ENCODE measurements around the gene ANKRD63. TPM values are rescaled to one million over a fixed set of nuclear protein-coding genes. Genes with fewer than 3 reads are reported as not detected.

ANKRD63 gene
- polyA plus RNA-seq, 1 donor (not counting 4 experiments of a cell fraction or from before 2014, with no cell fraction given), result not detected

DNA sequence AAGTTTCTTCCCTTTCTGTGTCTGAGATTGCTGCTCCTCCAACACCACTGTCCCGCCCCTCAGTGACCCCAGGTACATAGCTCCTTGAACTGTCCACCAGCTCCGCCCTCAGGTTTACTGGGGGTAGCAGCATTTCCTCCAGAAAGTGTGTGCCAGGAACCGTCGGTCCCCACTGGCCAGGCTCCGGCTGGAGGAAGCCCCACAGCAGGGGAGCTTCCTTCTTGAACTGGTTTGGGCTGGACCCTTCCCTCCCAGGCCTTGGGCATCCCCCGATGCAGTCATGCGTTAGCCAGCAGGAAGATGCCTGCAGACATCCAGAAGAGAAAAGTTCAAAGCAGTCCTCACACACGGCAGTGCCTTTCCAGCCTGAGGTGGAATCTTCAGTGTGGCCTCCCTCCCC lies 24.3 kb downstream of the ANKRD63 start:
- no peak overlapping the region for H3K4me2 ChIP-seq (ENCODE audit: control insufficient read depth, extremely low read depth, insufficient read depth, low read depth, low read length)
- DNase-seq (ENCODE audit: low read depth, low spot score), result no peak
- dilution Hi-C loops (cut with MboI; ENCODE audit: extremely low pct_ligation_motif_present, low sequenced_read_pairs), result no loop called here
- peaks cover 24 to 29% of the 10 kb centered on the region in 2 experiments for H3K36me3 ChIP-seq (ENCODE audit: control insufficient read depth in 2 of 2, extremely low read depth in 1 of 2, insufficient read depth in 2 of 2, low read length in 2 of 2)
- no peak overlapping the region for H3K27ac ChIP-seq (ENCODE audit: control insufficient read depth, insufficient read depth, low read length)
- no peaks in the 10 kb centered on the region for H4K20me1 ChIP-seq (ENCODE audit: control insufficient read depth, extremely low read depth, insufficient read depth, low read length)
- no peak overlapping the region for H3K4me3 ChIP-seq (ENCODE audit: control insufficient read depth in 2 of 3, extremely low read depth in 1 of 3, insufficient read depth in 2 of 3, low read depth in 1 of 3, low read length in 3 of 3)
- no peak for FAIRE-seq
- H3K9me3 ChIP-seq (ENCODE audit: control insufficient read depth, low read depth, low read length), result no peaks in the 10 kb centered on the region
- H2AFZ ChIP-seq (ENCODE audit: control insufficient read depth, low read length), result no peak overlapping the region
- no peaks in the 10 kb centered on the region for H3K27me3 ChIP-seq (ENCODE audit: control insufficient read depth, extremely low read depth, insufficient read depth, low read length)
- peaks cover 13% of the 10 kb centered on the region for H3K4me1 ChIP-seq (ENCODE audit: control insufficient read depth, extremely low read depth, insufficient read depth, low read length)
- no peak overlapping the region for H3K9ac ChIP-seq (ENCODE audit: control insufficient read depth, extremely low read depth, insufficient read depth, low read length)
- no peaks in the 10 kb centered on the region for H3K9me1 ChIP-seq (ENCODE audit: control insufficient read depth, extremely low read depth, insufficient read depth, low read length)
- H3K79me2 ChIP-seq (ENCODE audit: control insufficient read depth, insufficient read depth, low read length), result peaks cover 9% of the 10 kb centered on the region
- TF ChIP-seq, protein P1, sequence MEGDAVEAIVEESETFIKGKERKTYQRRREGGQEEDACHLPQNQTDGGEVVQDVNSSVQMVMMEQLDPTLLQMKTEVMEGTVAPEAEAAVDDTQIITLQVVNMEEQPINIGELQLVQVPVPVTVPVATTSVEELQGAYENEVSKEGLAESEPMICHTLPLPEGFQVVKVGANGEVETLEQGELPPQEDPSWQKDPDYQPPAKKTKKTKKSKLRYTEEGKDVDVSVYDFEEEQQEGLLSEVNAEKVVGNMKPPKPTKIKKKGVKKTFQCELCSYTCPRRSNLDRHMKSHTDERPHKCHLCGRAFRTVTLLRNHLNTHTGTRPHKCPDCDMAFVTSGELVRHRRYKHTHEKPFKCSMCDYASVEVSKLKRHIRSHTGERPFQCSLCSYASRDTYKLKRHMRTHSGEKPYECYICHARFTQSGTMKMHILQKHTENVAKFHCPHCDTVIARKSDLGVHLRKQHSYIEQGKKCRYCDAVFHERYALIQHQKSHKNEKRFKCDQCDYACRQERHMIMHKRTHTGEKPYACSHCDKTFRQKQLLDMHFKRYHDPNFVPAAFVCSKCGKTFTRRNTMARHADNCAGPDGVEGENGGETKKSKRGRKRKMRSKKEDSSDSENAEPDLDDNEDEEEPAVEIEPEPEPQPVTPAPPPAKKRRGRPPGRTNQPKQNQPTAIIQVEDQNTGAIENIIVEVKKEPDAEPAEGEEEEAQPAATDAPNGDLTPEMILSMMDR (optimal IDR thresholded peaks at IDR 0.05 in 1 of 3, IDR thresholded peaks at IDR 0.05 in 1 of 3, conservative IDR thresholded peaks at IDR 0.05 in 1 of 3; ENCODE audit: extremely low read depth in 1 of 3, insufficient read depth in 2 of 3, low read length in 3 of 3), result no peak
- no peak for TF ChIP-seq EZH2 (IDR thresholded peaks at IDR 0.05; ENCODE audit: low read length)

DNA sequence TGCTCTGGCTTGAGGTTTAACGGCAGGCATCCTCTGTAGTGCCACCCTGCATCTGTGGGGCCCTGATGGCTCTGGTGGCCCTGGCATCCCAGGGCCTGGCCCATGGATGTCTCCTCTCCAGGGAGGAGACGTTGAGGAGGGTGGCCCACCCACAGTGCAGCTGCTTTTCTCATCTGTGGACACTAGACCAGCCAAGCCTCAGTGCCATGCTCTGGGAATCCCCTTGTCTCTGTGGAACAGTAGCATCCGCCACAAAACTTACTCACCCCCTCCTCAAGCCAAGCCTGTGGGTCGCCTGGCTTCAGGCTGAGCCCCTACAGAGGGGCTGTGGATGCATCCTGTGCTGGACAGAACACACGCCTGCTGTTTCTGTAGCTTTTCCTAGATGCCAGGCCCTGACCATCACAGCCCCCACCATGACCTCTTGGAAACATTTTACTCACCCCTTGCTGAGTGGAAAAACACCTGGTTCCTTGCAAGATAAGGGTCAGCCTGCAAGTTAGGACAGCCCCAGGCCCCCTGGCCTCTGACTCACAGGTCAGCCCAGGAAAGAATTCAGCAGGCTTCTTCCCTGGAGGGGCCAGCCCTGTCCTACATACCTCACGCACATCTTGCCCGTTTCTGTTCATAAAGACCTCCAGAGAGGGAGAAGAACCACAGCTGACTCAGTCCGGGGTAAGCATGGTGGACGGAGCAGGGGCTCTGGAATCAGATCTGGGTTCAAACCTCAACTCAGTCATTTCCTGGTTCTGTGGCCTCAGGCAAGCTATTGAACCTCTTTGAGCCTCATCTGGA lies 25.0 kb downstream of the ANKRD63 start:
- TF ChIP-seq, protein P1 (optimal IDR thresholded peaks at IDR 0.05 in 1 of 3, IDR thresholded peaks at IDR 0.05 in 1 of 3, conservative IDR thresholded peaks at IDR 0.05 in 1 of 3; ENCODE audit: extremely low read depth in 1 of 3, insufficient read depth in 2 of 3, low read length in 3 of 3), result no peak
- TF ChIP-seq EZH2 (IDR thresholded peaks at IDR 0.05; ENCODE audit: low read length), result no peak
- peaks cover 24 to 27% of the 10 kb centered on the region in 2 experiments for H3K36me3 ChIP-seq (ENCODE audit: control insufficient read depth in 2 of 2, extremely low read depth in 1 of 2, insufficient read depth in 2 of 2, low read length in 2 of 2)

More for the DNA sequence above, 25.0 kb downstream of the ANKRD63 start:
- Histone ChIP-seq H3K4me3 (ENCODE audit: control insufficient read depth in 2 of 3, extremely low read depth in 1 of 3, insufficient read depth in 2 of 3, low read depth in 1 of 3, low read length in 3 of 3) (no peak overlapping the region), H4K20me1 (ENCODE audit: control insufficient read depth, extremely low read depth, insufficient read depth, low read length) (no peaks in the 10 kb centered on the region), H3K79me2 (ENCODE audit: control insufficient read depth, insufficient read depth, low read length) (peaks cover 9% of the 10 kb centered on the region), H3K27ac (ENCODE audit: control insufficient read depth, insufficient read depth, low read length) (no peak overlapping the region), H3K9me1 (ENCODE audit: control insufficient read depth, extremely low read depth, insufficient read depth, low read length) (no peaks in the 10 kb centered on the region), H3K4me1 (ENCODE audit: control insufficient read depth, extremely low read depth, insufficient read depth, low read length) (peaks cover 18% of the 10 kb centered on the region), H3K9ac (ENCODE audit: control insufficient read depth, extremely low read depth, insufficient read depth, low read length) (no peak overlapping the region), H3K9me3 (ENCODE audit: control insufficient read depth, low read depth, low read length) (no peaks in the 10 kb centered on the region), H3K27me3 (ENCODE audit: control insufficient read depth, extremely low read depth, insufficient read depth, low read length) (no peaks in the 10 kb centered on the region), H3K4me2 (ENCODE audit: control insufficient read depth, extremely low read depth, insufficient read depth, low read depth, low read length) (no peak overlapping the region), H2AFZ (ENCODE audit: control insufficient read depth, low read length) (no peak overlapping the region)
- FAIRE-seq (no peak), DNase-seq (ENCODE audit: low read depth, low spot score) (no peak)
- dilution Hi-C loops (cut with MboI; ENCODE audit: extremely low pct_ligation_motif_present, low sequenced_read_pairs), result no loop called here

Measured in keratinocyte (primary cell).